HEK293 (cell line): ENCODE measurements around the gene THOP1.

Experiments used
- CTCF ChIA-PET: fragments of 350-600 bp; formaldehyde crosslinking; extraction: SDS; loops from one replicate; lab custom pipeline; 2021; ENCODE audit warnings: antibody characterized with exemption; lab: Yijun Ruan, JAX
- POLR2A ChIA-PET: fragments of 300-600 bp; formaldehyde crosslinking; extraction: SDS; loops from one replicate; lab custom pipeline; 2020; ENCODE audit warnings: antibody characterized with exemption, inconsistent platforms; lab: Yijun Ruan, JAX
- H3K27ac ChIP-seq: fragments of 200-500 bp; sonication (Bioruptor generic); 2 replicates; pipeline ENCODE4 v1.5.1; 2014; ENCODE audit warnings: low read depth, low read length, control low read depth, inconsistent platforms; ENCODE audit errors: extremely low read depth
- H3K36me3 ChIP-seq, 2 experiments: fragments of 200-500 bp in 1 of 2; sonication (Bioruptor generic) in 1 of 2; 1 replicate in 1 of 2; 2 replicates in 1 of 2; pipeline ENCODE4 v1.5.1; 2014 to 2017; ENCODE audit warnings: inconsistent platforms in 2 of 2, low read length in 2 of 2; ENCODE audit not compliant: control insufficient read depth in 2 of 2, insufficient read depth in 1 of 2
- H3K4me1 ChIP-seq: fragments of 200-500 bp; sonication (Bioruptor generic); 2 replicates; pipeline ENCODE4 v1.5.1; 2014; ENCODE audit warnings: mild to moderate bottlenecking, low read length, inconsistent platforms; ENCODE audit not compliant: control insufficient read depth, insufficient read depth
- H3K4me3 ChIP-seq: 2 replicates; pipeline ENCODE4 v1.5.1; 2011; ENCODE audit warnings: low read depth, mild to moderate bottlenecking, control low read depth, low read length, moderate library complexity
- H3K9me3 ChIP-seq: fragments of 200-500 bp; sonication (Bioruptor generic); 2 replicates; pipeline ENCODE4 v1.5.1; 2014; ENCODE audit warnings: low read depth, low read length, inconsistent platforms; ENCODE audit not compliant: control insufficient read depth, insufficient read depth
- BCL11B ChIP-seq: fragments of 450-650 bp; formaldehyde crosslinking; IDR thresholded peaks from 2 replicates; pipeline ENCODE4 v1.5.1; 2016; ENCODE audit warnings: low read depth, missing biosample characterization, missing genetic modification characterization
- EGR2 ChIP-seq: fragments of 450-650 bp; formaldehyde crosslinking; IDR thresholded peaks from 2 replicates; pipeline ENCODE4 v1.5.1; 2016; ENCODE audit warnings: low read depth, missing biosample characterization, missing genetic modification characterization
- FEZF1 ChIP-seq: fragments of 450-650 bp; formaldehyde crosslinking; IDR thresholded peaks from 2 replicates; pipeline ENCODE4 v1.5.1; 2016; ENCODE audit warnings: missing biosample characterization, missing genetic modification characterization
- IKZF3 ChIP-seq: fragments of 450-650 bp; IDR thresholded peaks from 2 replicates; pipeline ENCODE4 v1.5.0; 2018; ENCODE audit warnings: missing biosample characterization, mild to moderate bottlenecking, missing genetic modification characterization, moderate library complexity
- KLF17 ChIP-seq: fragments of 450-650 bp; formaldehyde crosslinking; IDR thresholded peaks from 2 replicates; pipeline ENCODE4 v1.5.1; 2016; ENCODE audit warnings: missing biosample characterization, missing genetic modification characterization
- KLF7 ChIP-seq: fragments of 450-650 bp; formaldehyde crosslinking; IDR thresholded peaks from 2 replicates; pipeline ENCODE4 v1.5.1; 2016; ENCODE audit warnings: missing biosample characterization, missing genetic modification characterization, borderline replicate concordance
- KLF9 ChIP-seq: fragments of 450-650 bp; formaldehyde crosslinking; IDR thresholded peaks from 2 replicates; pipeline ENCODE4 v1.5.1; 2016; ENCODE audit warnings: missing biosample characterization, missing genetic modification characterization, low read depth
- SCRT1 ChIP-seq: fragments of 450-650 bp; formaldehyde crosslinking; IDR thresholded peaks from 2 replicates; pipeline ENCODE4 v1.5.1; 2016; ENCODE audit warnings: missing biosample characterization, missing genetic modification characterization, borderline replicate concordance
- SP2 ChIP-seq: fragments of 450-650 bp; formaldehyde crosslinking; IDR thresholded peaks from 2 replicates; pipeline ENCODE4 v1.5.1; 2016; ENCODE audit warnings: missing biosample characterization, missing genetic modification characterization
- ZBTB21 ChIP-seq: fragments of 450-650 bp; formaldehyde crosslinking; IDR thresholded peaks from 2 replicates; pipeline ENCODE4 v1.5.1; 2017; ENCODE audit warnings: missing biosample characterization, missing genetic modification characterization
- ZBTB6 ChIP-seq: fragments of 450-650 bp; formaldehyde crosslinking; IDR thresholded peaks from 2 replicates; pipeline ENCODE4 v1.5.1; 2017; ENCODE audit warnings: missing biosample characterization, missing genetic modification characterization
- ZEB2 ChIP-seq: fragments of 450-650 bp; formaldehyde crosslinking; IDR thresholded peaks from 2 replicates; pipeline ENCODE4 v1.5.1; 2016; ENCODE audit warnings: missing biosample characterization, missing genetic modification characterization
- ZFHX2 ChIP-seq: fragments of 450-650 bp; formaldehyde crosslinking; conservative IDR thresholded peaks from 2 replicates; pipeline ENCODE4 v1.5.1; 2016; ENCODE audit warnings: missing biosample characterization, missing genetic modification characterization
- ZFP69B ChIP-seq: fragments of 450-650 bp; formaldehyde crosslinking; IDR thresholded peaks from 2 replicates; pipeline ENCODE4 v1.5.1; 2016; ENCODE audit warnings: missing biosample characterization, missing genetic modification characterization
- ZIC2 ChIP-seq: fragments of 450-650 bp; formaldehyde crosslinking; IDR thresholded peaks from 2 replicates; pipeline ENCODE4 v1.5.1; 2016; ENCODE audit warnings: missing biosample characterization, missing genetic modification characterization
- ZNF112 ChIP-seq: fragments of 450-650 bp; formaldehyde crosslinking; IDR thresholded peaks from 2 replicates; pipeline ENCODE4 v1.5.0; 2017; ENCODE audit warnings: missing biosample characterization, missing genetic modification characterization
- ZNF121 ChIP-seq: fragments of 450-650 bp; formaldehyde crosslinking; IDR thresholded peaks from 2 replicates; pipeline ENCODE4 v1.5.1; 2016; ENCODE audit warnings: missing biosample characterization, missing genetic modification characterization
- ZNF138 ChIP-seq: fragments of 450-650 bp; formaldehyde crosslinking; IDR thresholded peaks from 2 replicates; pipeline ENCODE4 v1.5.1; 2016; ENCODE audit warnings: missing biosample characterization, missing genetic modification characterization, borderline replicate concordance
- ZNF146 ChIP-seq: fragments of 450-650 bp; formaldehyde crosslinking; IDR thresholded peaks from 2 replicates; pipeline ENCODE4 v1.5.1; 2016; ENCODE audit warnings: missing biosample characterization, missing genetic modification characterization
- ZNF19 ChIP-seq: fragments of 450-650 bp; formaldehyde crosslinking; IDR thresholded peaks from 2 replicates; pipeline ENCODE4; 2016; ENCODE audit warnings: missing biosample characterization, missing genetic modification characterization, low read depth
- ZNF2 ChIP-seq: fragments of 450-650 bp; formaldehyde crosslinking; IDR thresholded peaks from 2 replicates; pipeline ENCODE4 v1.5.1; 2016; ENCODE audit warnings: missing biosample characterization, missing genetic modification characterization
- ZNF211 ChIP-seq: fragments of 450-650 bp; formaldehyde crosslinking; IDR thresholded peaks from 2 replicates; pipeline ENCODE4 v1.5.1; 2016; ENCODE audit warnings: low read depth, missing biosample characterization, missing genetic modification characterization
- ZNF266 ChIP-seq: fragments of 450-650 bp; formaldehyde crosslinking; IDR thresholded peaks from 2 replicates; pipeline ENCODE4 v1.5.1; 2016; ENCODE audit warnings: missing biosample characterization, missing genetic modification characterization, low read depth
- ZNF510 ChIP-seq: fragments of 450-650 bp; formaldehyde crosslinking; IDR thresholded peaks from 2 replicates; pipeline ENCODE4 v1.5.1; 2018; ENCODE audit warnings: mild to moderate bottlenecking, missing genetic modification characterization, missing biosample characterization; ENCODE audit not compliant: insufficient replicate concordance
- ZNF549 ChIP-seq: fragments of 450-650 bp; IDR thresholded peaks from 2 replicates; pipeline ENCODE4 v1.5.1; 2018; ENCODE audit warnings: missing biosample characterization, missing genetic modification characterization, mild to moderate bottlenecking, inconsistent platforms, moderate library complexity
- ZNF561 ChIP-seq: fragments of 450-650 bp; IDR thresholded peaks from 2 replicates; pipeline ENCODE4 v1.5.1; 2018; ENCODE audit warnings: missing biosample characterization, missing genetic modification characterization, borderline replicate concordance
- ZNF596 ChIP-seq: fragments of 450-650 bp; IDR thresholded peaks from 2 replicates; pipeline ENCODE4 v1.5.0; 2018; ENCODE audit warnings: missing biosample characterization, mild to moderate bottlenecking, missing genetic modification characterization, moderate library complexity
- ZNF660 ChIP-seq: fragments of 450-650 bp; IDR thresholded peaks from 2 replicates; pipeline ENCODE4 v1.5.1; 2018; ENCODE audit warnings: missing biosample characterization, mild to moderate bottlenecking, missing genetic modification characterization
- ZSCAN30 ChIP-seq: fragments of 450-650 bp; IDR thresholded peaks from 2 replicates; pipeline ENCODE4 v1.5.1; 2018; ENCODE audit warnings: missing biosample characterization, mild to moderate bottlenecking, missing genetic modification characterization, moderate library complexity
- TF ChIP-seq, protein P1 (sequence below): fragments of 450-650 bp; IDR thresholded peaks from 2 replicates; pipeline ENCODE4 v1.5.1; 2018; ENCODE audit warnings: missing biosample characterization, mild to moderate bottlenecking, missing genetic modification characterization
- TF ChIP-seq, protein P2 (sequence below): fragments of 450-650 bp; formaldehyde crosslinking; IDR thresholded peaks from 2 replicates; pipeline ENCODE4 v1.5.1; 2017; ENCODE audit warnings: missing biosample characterization, missing genetic modification characterization
- TF ChIP-seq, protein P3 (sequence below): fragments of 450-650 bp; formaldehyde crosslinking; IDR thresholded peaks from 2 replicates; pipeline ENCODE4 v1.5.1; 2016; ENCODE audit warnings: missing biosample characterization, missing genetic modification characterization

THOP1 gene

GRCh38 chr19:2785244-2785997, at the start of gene THOP1:
Gene THOP1, plus strand, starts transcription at chr19:2785503. Its CDS starts 160 bp downstream, at chr19:2785663.
- peaks cover 5 to 44% of the 10 kb centered on the region in 2 experiments; a peak in 2 of 3 replicates for H3K36me3 ChIP-seq
- no peaks in the 10 kb centered on the region for H3K9me3 ChIP-seq
- H3K4me3 ChIP-seq = peak within 1 kb of the TSS; percentile 94
- ChIA-PET POLR2A (interaction anchor here (0.6 to 1.4 kb wide), 8 partner anchors 11 to 310 kb away, joined by 3 to 5 read pairs (median 4); partner anchors contain the start of genes GADD45B, ZNF555 and ZNF57), CTCF (interaction anchor here (2.8 kb wide), 1 partner anchor 34 kb away, joined by 6 read pairs; the partner anchor contains the start of gene ZNF554)
- H3K27ac ChIP-seq = peak within 1 kb of the TSS; percentile 86
- H3K4me1 ChIP-seq = 0 out of 2 replicates have a peak, but pooled peaks cover 2% of the 10 kb centered on the region
- TF ChIP-seq ZNF596 (tag by site-specific recombination) = 0 out of 2 replicates have a peak, but pooled peaks have one; percentile 43
- peak; percentile 61 for TF ChIP-seq ZNF660 (tag by site-specific recombination)
- TF ChIP-seq, protein P1, sequence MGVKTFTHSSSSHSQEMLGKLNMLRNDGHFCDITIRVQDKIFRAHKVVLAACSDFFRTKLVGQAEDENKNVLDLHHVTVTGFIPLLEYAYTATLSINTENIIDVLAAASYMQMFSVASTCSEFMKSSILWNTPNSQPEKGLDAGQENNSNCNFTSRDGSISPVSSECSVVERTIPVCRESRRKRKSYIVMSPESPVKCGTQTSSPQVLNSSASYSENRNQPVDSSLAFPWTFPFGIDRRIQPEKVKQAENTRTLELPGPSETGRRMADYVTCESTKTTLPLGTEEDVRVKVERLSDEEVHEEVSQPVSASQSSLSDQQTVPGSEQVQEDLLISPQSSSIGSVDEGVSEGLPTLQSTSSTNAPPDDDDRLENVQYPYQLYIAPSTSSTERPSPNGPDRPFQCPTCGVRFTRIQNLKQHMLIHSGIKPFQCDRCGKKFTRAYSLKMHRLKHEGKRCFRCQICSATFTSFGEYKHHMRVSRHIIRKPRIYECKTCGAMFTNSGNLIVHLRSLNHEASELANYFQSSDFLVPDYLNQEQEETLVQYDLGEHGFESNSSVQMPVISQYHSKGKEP = no peak
- TF ChIP-seq ZIC2 (tag by site-specific recombination) = no peak
- no peak for TF ChIP-seq KLF7 (tag by site-specific recombination)
- no peak for TF ChIP-seq FEZF1
- TF ChIP-seq ZSCAN30 (tag by site-specific recombination) = peak; percentile 76
- no peak for TF ChIP-seq ZNF121 (tag by site-specific recombination)
- TF ChIP-seq ZBTB21 = no peak
- TF ChIP-seq, protein P2, sequence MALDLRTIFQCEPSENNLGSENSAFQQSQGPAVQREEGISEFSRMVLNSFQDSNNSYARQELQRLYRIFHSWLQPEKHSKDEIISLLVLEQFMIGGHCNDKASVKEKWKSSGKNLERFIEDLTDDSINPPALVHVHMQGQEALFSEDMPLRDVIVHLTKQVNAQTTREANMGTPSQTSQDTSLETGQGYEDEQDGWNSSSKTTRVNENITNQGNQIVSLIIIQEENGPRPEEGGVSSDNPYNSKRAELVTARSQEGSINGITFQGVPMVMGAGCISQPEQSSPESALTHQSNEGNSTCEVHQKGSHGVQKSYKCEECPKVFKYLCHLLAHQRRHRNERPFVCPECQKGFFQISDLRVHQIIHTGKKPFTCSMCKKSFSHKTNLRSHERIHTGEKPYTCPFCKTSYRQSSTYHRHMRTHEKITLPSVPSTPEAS (tag by site-specific recombination) = no peak
- TF ChIP-seq ZNF549 (tag by site-specific recombination) = no peak
- peak; percentile 94 for TF ChIP-seq SP2 (tag by site-specific recombination)
- TF ChIP-seq ZFHX2 (tag by site-specific recombination) = peak; percentile 91
- no peak for TF ChIP-seq ZFP69B
- 0 out of 2 replicates have a peak, but pooled peaks have one; percentile 33 for TF ChIP-seq KLF17 (tag by site-specific recombination)
- TF ChIP-seq ZNF2 (tag by site-specific recombination) = peak; percentile 74
- peak; percentile 97 for TF ChIP-seq ZBTB6 (tag by site-specific recombination)
- no peak for TF ChIP-seq ZNF510 (tag by site-specific recombination)
- no peak for TF ChIP-seq ZNF211
- peak; percentile 70; the same call in 1 of the 2 replicates for TF ChIP-seq KLF9 (tag by site-specific recombination)
- peak; percentile 54 for TF ChIP-seq EGR2
- no peak for TF ChIP-seq ZNF19 (tag by site-specific recombination)
- TF ChIP-seq, protein P3, sequence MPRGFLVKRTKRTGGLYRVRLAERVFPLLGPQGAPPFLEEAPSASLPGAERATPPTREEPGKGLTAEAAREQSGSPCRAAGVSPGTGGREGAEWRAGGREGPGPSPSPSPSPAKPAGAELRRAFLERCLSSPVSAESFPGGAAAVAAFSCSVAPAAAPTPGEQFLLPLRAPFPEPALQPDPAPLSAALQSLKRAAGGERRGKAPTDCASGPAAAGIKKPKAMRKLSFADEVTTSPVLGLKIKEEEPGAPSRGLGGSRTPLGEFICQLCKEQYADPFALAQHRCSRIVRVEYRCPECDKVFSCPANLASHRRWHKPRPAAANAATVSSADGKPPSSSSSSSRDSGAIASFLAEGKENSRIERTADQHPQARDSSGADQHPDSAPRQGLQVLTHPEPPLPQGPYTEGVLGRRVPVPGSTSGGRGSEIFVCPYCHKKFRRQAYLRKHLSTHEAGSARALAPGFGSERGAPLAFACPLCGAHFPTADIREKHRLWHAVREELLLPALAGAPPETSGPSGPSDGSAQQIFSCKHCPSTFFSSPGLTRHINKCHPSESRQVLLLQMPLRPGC (tag by site-specific recombination) = no peak
- peak; percentile 80 for TF ChIP-seq BCL11B (tag by site-specific recombination)
- TF ChIP-seq ZNF561 (tag by site-specific recombination) = peak; percentile 73; the same call in 1 of the 2 replicates
- no peak for TF ChIP-seq ZNF146 (tag by site-specific recombination)
- TF ChIP-seq ZNF266 = no peak
- no peak for TF ChIP-seq ZNF112 (tag by site-specific recombination)
- TF ChIP-seq IKZF3 = no peak
- no peak for TF ChIP-seq ZEB2 (tag by site-specific recombination)
- no peak for TF ChIP-seq SCRT1 (tag by site-specific recombination)
- no peak for TF ChIP-seq ZNF138
